Superior temporal gyrus (tissue), 1 donor: ENCODE data around the gene ZBTB20.
A peak's percentile ranks its signal among the peaks of the same experiment; 100 is the strongest.

Experiments
- DNase-seq: peaks from one replicate; pipeline ENCODE4 v3.0.0-alpha.2; 2016; ENCODE audit errors: extremely low spot score

Gene ZBTB20

DNA sequence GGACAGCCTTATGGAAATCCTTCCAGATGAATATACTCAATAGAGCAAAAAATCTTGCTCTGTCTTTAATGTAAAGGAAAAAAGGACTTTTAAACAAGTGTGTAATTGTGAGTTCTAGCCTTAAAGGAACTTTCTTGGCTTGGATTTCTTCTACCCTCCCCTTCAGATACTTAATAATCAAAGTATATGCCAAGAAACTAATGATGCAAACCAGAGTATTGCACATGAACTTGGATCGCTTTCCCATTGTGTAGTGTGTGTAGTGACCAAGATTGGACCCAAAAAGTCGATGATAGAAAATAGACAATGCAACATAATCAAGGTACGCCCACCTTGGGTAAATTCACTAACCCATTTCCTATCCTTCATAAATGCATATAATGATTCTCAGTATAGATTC lies 729.4 kb downstream of the ZBTB20 start:
- DNase-seq = no peak

DNA sequence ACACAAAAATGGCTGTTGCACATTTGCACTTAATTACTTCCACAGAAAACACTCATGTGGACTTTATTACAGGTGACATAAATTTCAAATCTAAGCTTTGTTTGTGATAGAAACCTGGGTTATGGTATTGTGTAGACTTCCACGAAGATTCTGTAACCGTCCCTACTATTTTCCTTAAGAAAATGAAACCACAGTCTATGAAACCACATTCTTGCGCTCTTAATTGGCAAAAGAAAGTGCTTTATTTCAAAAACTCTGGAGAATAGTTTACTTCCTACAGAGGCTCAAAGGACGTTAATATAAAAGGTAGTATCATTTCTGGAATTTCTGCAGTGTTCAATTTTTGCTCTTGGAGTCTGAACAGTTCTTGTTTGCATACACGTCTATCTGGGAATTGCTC lies 729.8 kb downstream of the ZBTB20 start:
- no peak for DNase-seq

DNA sequence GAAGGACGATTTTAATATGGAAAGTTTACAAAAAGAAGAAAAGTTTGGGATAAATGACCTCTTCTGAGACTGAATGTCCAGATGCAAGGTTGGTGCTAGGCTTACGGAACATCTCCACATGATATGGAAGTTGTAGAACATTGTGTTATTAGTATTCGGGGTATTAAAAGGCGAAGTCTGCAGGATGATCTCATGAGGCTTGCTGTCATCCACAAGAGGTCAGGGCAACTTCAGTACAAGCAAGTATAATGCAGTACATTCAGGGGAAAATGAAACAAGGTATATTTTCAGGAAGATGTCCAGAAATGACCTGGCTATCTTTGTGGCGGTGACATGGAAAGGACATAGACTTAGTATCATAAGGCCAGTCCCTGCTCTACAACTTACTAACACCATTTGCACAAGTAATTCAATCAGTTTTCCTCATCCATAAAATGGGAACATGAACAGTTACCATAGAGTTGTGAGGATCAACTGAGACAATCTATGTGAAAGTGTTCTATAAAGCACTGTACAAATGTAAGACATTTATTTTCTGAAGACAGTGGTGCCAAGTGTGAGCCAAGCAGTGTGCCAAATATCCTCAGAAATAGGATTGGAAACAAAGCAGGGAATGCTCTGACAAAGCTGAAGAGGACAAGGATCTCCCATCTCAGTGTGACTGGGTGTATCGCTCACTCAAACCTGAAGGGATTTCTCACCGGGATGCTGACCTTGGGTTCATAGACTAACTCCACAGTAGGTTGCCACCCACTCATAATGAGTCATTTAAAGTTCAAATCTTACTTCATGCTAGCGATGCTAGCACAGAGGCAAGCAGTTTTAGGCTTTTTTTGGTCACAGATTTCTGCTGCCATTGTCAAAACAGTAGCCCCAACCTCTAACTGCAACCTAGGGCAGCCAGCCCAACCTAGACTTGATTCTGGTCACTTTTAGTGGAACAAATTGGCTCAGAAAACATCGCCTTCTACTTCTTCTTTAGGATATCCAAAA lies 735.0 kb downstream of the ZBTB20 start:
- DNase-seq = no peak

DNA sequence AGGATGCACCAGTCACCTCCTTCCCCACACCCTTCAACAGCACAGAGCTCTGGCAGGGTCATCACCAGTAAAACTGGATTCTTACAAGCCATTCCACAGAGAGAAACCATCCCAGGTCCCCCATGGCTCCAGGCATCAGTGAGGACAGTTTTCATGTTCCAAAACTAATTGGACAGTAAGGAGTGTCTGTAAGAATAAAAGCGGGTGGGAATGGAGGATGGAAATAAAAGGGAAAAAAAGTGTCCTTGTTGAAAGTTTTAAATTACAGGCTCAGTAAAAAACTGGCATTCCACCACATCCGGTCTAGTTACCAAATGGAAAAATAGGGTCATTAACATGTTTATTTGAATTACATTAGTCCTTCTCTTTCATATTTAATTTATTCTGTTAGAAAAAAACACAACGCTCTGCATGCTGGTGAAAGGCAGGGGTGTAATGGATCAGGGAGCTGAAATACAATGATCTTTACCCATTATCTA lies 735.9 kb downstream of the ZBTB20 start:
- DNase-seq = no peak

DNA sequence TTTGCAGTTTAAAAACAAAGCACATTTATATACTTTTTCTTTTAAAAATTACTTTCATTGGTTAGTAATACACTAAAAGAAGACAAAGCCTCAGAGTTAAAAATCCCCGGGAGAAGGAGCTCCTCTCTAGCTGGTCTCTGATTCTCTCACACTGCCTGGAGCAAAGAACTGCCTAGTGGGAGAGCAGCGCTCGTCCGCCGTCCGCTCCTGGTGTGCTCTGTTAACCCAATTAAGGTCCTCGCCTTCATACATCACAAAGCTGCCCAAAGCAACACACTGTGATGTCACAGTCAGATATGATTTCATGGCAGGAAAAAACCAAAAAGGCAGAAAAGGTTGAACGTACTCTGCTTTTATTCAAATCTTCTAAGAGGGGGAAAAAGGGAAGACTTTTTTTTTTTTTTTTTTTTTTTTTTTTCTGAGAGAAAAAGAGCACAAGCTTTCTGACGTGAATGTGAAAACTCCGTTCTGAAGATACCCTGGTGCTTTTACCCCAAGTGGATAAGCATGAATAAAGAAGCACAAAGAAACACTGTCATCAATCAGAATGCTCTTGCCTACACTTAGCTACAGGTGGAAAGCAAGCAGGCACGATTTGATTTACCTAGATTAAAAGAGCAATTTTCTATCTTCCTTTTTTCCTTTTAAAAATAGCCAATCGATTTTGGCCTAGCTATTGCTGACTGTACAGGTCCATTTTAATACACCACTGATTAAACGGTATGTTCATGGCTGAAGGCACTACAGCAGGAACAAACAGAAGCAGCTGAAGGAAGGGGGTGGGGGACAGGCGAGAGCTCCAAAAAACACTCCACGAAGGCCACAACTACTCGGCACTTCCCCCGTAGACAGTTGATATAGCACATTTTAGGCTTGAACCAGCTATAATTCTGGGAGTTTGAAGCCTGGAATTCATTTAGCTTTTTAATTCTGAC lies 738.1 kb downstream of the ZBTB20 start:
- no peak for DNase-seq

DNA sequence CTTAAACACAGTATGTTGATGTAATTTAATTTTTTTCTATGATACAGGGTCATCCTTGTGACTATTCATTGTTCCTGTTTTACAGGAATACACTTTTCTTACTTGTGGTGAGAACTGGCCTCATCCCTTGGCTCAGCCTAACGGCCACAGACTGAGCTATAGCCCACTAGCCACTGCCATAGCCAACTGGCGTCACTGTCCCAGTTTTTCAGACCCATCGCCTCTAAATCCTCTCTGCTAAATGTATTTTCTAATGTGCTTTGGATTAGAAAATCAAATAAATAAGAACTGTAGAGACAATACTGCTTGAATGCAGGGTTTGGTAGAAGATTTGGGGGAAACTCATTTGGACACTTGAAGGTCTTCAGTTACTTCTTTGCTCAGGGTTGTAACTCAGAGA lies 740.2 kb downstream of the ZBTB20 start:
- no peak for DNase-seq

DNA sequence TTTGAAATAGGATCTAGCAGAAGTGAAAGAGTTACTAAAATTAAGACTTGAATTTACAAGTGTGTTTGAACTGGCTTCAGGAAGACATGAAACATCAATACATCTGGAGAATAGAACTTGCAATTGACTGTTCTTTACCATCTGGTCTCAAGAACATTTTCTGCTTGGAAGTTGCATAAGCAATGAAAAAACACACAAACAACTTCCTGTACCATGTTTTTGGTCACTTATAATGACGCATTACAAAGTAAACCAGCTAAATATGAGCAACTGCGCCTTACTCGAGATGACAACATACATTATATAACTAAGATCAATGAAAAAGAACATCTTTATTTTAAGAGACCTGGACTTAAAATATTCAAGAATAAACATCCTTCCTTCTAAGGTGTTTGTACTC lies 740.8 kb downstream of the ZBTB20 start:
- DNase-seq = no peak

DNA sequence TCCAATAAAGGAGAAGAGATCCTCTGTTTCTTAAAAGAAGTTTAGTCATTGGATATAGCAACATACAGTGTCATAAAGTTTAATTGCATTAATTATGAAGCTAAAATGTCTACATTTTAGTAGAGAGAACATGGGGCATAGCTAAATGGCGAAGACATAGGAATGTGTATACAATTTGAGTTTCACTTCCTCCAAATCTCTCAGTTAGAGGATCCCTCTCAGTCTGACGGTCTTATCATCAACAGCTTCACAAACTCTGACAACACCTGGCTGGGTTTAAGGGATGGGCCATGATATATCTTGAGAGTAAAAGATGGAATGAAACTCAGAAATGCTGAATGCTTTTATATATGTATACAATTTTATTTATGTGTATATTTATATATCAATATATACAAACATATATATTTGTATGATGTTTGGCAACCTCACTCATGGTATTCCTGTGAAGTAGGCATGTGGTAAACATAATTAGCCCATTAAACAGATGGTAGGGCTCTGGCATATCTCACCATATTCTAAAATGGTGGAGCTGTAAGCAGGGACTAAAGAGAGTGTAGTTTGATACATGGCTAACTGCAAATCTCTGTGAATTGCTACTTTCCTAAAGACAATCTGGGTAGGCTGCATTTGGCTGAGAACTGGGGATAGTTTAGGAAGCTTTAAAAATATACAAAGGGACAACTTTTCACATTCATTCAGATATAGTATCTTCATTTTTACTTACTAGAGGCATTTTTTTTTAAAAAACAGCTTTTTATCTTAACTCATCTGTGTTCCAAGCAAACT lies 741.7 kb downstream of the ZBTB20 start:
- no peak for DNase-seq

DNA sequence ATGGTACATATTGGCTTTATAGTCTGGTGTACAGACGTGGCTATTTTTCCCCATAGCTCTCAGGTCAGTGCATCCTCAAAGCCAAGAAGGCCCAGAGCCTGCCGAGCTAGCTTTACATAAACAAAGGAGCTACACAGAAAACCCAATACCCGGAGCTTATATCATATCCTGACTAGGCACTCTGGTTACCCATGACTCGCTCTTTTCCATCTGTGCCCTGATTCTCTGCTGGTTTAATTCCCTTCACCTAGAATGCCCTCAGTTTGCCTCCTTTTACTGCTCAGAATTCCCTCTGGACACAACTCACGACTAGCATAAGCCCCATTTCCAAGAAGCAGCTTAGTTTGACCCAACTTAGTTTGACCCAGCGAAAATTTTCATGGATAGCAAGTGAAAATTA lies 742.5 kb downstream of the ZBTB20 start:
- peak; percentile 55 for DNase-seq

DNA sequence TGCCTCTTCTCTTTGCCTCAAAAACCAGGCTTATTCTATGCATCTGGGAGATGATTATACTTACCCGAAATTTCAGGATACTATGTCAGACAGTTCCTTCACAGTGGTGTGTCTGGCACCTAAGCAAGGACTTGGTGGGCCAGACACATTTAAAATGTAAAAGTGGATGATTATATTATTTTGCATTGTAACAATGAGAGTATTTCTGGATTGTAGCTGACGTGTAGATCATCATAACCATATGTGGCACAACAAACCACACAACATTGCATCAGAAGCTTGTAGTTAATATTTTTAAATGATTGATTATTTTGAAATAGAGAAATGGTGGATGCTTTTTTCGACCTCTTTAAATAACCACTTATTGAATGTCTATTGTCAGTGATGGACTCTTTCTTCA lies 744.2 kb downstream of the ZBTB20 start:
- DNase-seq = no peak

DNA sequence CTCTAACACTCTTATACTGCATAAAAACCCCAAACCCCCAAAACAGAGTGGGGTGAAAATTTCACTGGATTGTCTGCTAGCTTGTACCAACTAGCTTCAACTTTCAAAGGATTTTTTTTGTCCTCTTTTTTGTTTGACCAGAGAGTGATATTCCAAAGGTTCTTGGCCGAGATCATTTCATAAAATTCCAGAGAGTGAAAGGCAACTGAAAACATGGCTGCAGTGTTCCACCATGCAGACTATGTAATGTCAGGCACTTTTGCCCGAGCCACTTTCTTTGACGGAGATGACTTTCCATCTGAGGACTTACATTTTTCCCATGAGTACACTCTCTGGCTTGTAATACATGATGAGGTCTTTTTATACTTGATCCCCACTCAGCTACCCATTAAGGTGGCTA lies 745.7 kb downstream of the ZBTB20 start:
- no peak for DNase-seq

DNA sequence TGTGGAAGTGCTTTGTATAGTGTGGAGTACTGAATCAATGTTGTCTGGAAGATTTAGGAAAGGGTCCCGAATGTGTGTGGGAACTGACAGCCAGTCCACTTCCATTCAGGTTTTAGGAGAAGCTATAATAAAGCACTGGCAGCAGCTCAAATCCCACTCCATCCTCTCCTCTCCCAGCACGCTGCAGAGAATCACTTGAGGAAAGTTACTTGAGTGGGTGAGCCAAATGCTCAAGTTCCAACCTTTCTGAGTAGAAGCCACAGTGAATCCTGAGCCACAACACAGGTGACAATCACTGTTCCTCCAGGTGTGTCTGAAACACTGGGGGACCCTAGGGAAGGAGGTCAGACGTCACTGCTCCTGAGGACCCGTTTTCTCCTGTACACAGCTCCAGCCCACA lies 746.7 kb downstream of the ZBTB20 start:
- DNase-seq = no peak

DNA sequence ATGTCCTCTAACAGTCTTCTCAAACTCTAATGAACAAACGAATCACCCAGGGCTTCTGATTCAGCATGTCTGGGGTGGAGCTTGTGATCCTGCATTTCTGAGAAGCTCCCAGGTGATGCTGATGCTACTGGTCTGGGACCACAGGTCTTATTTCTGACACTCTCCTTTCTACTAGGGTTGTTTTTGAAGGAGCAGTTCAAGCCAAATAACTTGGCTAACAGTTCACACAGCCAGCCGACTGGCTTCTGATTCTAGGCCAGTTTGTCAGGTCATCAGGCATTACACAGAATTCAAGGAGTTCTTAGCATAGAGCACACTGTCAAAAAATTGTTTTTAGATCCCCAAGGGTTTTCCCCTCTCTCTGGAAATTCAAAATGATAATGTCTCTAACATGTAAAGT lies 752.5 kb downstream of the ZBTB20 start:
- no peak for DNase-seq

DNA sequence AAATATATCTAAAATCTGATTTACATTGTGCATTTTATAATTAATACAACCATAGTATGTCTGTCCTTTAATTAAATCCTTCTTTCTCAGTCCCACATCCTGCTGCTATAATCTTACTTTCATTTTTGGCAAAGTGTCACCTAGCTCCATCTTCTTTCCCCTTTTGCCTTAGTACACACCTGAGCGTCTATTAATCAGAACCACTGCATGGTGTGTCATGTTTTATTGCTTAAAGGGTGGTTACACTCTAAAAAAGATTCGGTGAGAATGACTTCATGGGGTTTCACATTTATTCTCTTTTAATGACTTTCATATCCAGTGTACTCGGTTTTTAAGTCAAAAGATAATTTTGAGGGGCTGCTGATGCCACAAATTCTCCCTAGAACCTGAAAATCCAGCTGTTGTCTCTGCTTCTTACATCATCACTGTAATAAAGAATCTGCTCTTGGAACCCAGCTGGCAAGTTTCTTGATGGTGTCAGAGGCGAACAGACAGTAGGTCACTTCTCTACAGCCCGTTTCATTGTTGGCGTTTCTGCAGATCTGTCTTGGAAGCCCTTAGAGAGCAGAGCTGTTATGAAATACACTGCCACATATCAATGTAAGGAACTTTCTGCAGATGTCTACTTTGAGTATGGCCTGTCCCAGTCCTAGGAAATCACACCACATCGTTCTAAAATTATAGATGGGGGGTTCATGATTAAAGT lies 753.6 kb downstream of the ZBTB20 start:
- no peak for DNase-seq

DNA sequence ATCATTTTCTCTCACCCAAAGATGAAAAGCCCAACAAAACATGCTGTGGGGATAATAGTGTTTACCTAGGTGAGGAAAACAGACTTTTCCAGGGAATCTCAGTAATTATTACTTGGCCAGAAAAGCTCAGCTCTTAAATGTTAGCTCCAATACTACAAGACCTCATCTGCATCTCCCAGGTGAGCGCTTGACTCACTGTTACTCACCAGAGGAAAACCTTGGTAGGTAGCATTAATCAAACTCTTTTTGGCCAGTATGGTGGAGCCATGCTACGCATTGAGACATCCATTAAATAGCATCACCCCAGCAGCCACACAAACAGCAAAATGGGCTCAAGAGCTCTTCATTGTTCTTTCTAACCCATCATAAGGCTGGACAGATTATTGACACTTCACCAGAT lies 754.3 kb downstream of the ZBTB20 start:
- DNase-seq = no peak

DNA sequence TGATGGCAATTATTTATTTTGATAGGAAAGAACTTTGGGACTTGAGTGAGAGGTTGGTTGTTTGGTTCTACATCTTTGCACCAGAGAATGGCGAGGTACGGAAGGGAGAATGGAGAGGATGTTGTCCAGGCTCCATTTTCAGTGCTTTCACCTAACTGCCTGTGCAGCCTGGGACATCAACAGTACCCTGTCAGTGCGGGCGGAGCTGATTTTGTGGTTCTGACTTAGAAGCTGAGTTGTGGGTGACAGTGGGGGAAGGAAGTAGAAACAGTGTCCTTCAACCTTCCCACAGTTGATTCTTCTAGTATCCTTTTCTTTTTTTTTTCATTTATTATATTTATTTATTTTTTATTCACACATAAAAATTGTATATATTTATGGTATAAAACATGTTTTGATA lies 757.9 kb downstream of the ZBTB20 start:
- no peak for DNase-seq

DNA sequence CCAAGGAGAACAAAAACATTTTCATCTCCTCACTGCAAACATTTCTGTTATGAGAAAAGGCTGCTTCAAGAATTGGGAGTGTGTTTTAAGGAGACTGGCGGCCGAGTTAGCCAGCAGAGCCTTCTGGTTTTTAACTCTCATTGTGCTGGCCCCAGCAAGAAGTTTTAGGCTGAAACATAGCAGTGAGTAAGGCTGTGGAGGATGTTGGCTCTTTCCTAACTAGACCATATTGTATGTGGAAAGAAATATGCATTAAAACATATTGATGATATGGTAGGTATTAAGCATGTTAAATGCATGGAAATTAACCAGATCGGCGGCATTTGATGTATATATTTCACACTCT lies 762.6 kb downstream of the ZBTB20 start:
- DNase-seq = no peak

DNA sequence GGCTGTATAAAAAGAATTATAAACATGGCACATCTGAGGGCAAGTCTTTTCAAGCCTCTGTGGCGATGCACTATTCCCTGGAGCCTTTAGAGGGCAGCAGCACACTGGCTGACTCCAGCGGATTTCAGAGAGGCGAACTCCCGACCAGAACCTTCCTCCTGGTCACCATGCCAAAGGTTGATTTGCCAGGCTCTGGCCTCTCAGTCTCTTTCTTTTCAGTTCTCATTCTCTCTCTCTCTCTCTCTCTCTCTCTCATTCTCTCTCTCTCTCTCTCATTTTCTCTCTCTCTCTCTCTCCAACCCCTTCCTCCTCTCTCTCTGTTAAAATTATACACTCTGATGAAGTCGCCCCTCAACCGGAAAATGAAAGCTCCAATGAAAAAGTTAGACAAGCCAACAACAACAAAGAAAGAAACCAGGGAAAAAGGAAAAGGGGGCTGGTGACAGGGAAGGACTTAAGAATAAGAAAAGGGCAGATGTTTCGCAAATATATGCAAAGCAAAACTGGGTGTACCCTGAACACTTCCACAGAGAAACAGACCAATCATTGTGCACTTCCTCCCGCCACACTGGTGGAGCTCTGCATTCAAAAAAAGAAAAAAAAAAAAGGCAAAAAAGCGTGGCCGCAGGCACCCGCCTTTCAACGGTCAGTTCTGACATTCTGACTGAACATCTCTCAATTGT lies 763.1 kb downstream of the ZBTB20 start:
- peak; percentile 98 for DNase-seq

DNA sequence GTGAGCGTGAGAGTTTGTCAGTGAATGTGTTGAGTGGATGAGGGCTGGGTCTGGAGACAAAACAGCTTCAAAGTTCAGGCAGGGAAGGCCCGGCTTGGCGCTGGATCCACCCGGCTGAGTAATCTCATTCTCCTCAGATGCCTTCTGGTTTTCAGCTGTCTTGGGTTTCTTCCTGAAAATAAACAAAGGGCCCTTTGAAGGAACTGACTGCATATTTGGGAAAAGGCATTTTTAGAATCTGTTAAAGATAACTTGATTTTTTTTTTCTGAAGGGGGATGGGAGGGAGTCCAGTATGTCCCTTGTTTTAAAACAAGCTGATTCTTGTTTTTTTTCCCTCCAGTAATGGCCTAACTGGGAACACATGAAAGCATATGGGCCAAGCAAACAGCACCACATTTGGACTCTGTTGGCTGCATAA lies 766.8 kb downstream of the ZBTB20 start:
- DNase-seq = peak; percentile 89

DNA sequence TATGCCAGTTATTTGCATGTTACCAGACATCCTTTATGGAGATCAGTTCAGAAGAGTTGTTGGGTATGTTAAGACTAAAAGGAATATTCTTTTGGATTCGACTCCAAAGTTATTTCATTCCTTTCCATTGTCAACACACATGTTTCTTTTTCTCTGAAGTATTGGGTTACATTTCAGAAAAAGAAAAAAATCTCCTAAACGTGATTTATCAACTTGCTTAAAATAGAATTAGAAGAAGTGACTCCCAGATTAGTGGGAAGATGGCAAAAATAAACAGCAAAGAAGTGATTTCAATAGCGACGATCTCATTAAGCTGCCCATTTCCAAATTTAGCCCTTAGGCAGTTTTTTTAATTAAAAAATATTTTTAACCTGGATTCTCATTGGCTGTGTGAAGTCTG lies 767.8 kb downstream of the ZBTB20 start:
- no peak for DNase-seq

DNA sequence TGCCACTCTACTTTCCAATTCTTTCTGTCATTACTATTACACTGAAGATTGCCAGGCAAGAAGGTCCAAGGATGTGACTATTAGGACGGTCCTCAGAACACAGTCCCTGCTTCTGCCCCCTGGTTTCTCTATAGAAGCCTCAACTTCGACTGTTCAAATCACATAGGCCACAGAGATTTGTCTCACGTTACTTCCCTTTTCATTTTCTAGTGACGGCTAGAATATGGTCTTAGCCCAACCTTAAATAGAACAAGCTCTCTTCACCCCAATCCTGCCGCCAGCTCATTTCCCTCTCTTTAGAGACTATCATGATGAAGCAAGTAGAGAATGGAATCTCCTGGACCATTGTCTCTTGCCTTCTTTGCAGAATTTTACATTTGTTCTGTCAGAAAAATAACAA lies 768.3 kb downstream of the ZBTB20 start:
- DNase-seq = no peak
